HK-2 (cell line): Measurements from ENCODE around the gene ABCC3.

ENCODE experiments used
- DNase-seq: peaks from one replicate; pipeline ENCODE4 v3.0.0-alpha.2; 2018; ENCODE audit not compliant: unreplicated experiment

Gene ABCC3

GRCh38 chr17:50604513-50604912 lies 30.2 kb upstream of the ABCC3 start:
- no peak for DNase-seq

GRCh38 chr17:50605429-50605828 lies 29.3 kb upstream of the ABCC3 start:
- DNase-seq: no peak

- DNase-seq: no peak
Observed at GRCh38 chr17:50607522-50608175, 27.0 kb upstream of the ABCC3 start.

GRCh38 chr17:50608700-50609379 lies 25.8 kb upstream of the ABCC3 start:
- DNase-seq: no peak

GRCh38 chr17:50609380-50610074 lies 25.2 kb upstream of the ABCC3 start:
- DNase-seq: no peak

DNA sequence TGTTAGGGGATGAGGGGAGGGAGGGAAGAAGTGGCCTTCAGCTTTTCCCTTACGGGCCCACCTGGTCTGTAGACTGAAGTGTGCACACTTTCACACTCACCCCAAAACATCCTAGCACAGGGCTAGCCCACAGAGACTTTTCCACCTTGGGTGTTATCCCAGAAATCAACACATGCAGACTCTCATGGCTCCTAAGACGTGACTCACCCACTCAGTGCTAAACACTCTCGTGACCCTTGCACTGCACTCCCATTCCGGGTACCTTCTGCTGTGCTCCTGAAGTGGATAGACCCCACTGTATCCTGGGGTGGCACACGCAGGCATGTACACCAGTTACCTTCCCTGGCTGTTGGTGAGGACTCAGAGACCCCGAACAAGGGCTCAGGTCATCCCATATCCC lies 23.0 kb upstream of the ABCC3 start:
- DNase-seq: no peak

GRCh38 chr17:50612281-50612680 lies 22.4 kb upstream of the ABCC3 start:
- DNase-seq: no peak

GRCh38 chr17:50613007-50613992 lies 21.4 kb upstream of the ABCC3 start:
- no peak for DNase-seq

DNA sequence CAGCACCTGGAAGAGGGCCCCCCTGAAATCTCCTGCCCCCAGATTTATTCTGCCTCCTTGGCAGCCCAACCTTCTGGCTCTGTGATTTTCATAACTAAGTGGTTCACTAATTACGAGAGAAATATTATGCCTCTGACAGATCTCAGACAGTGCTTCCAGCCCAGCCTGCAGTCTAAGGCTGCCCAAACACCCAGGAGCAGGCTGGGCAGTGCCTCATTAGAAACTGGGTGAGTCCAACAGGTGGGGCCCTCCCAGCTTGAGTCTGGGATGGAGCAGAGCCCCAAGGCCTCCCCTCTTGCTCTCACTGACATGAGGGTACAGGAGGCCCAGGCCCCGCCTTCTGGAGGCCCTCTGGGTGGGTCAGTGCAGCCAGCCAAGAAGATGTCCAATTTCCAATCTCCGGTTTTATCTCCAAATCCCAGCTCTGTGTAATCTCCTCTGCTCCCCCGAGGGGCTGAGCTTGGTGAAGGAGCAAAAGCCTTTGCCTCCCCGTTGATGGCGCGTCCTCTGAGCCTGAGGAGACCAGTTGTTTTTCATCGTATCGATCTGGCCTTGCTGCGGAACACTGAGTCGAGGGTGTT lies 20.1 kb upstream of the ABCC3 start:
- DNase-seq: no peak

GRCh38 chr17:50615828-50616227 lies 18.9 kb upstream of the ABCC3 start:
- no peak for DNase-seq

GRCh38 chr17:50618300-50618699 lies 16.4 kb upstream of the ABCC3 start:
- no peak for DNase-seq

DNA sequence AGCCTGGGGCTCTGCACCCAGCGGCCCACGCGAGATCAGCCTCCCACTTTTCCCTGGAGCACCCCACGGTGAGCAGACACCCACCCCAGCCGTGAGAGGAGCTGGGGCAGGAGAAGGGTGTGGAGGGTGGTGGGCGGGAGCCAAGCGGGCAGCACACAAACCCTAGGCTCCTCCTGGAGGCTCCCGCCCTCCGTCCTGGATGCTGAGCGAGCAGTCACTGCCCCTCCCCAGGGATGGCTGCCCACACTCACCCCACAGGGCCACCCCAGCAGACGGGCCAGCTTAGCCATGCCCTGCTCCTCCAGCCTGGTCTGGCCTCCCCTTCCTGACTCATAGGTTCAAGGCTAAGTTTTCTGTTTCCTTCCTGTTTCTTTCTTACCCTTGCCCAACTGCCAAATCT lies 15.7 kb upstream of the ABCC3 start:
- DNase-seq: no peak

GRCh38 chr17:50619489-50619888 lies 15.2 kb upstream of the ABCC3 start:
- no peak for DNase-seq

GRCh38 chr17:50620237-50620636 lies 14.4 kb upstream of the ABCC3 start:
- no peak for DNase-seq

DNA sequence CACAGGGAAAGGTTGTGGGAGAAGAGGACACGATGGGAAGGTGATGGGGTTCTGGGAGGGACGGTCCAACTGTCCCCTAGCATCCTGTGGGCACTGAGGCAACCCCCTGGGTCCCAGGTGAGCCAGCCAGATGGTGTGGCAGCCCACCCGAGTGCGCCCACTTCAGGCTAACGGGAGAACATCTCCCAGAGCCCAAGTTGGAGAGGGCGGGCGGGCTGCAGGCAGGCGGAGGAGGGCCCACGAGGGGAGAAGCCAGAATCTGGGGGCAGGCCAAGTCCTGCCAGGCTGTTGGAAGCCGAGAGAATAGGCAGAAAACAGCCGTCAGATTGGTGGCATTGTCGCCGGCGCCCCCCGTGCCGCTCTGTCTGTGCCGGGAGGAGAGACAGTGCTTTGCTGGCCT lies 13.8 kb upstream of the ABCC3 start:
- DNase-seq: no peak

DNA sequence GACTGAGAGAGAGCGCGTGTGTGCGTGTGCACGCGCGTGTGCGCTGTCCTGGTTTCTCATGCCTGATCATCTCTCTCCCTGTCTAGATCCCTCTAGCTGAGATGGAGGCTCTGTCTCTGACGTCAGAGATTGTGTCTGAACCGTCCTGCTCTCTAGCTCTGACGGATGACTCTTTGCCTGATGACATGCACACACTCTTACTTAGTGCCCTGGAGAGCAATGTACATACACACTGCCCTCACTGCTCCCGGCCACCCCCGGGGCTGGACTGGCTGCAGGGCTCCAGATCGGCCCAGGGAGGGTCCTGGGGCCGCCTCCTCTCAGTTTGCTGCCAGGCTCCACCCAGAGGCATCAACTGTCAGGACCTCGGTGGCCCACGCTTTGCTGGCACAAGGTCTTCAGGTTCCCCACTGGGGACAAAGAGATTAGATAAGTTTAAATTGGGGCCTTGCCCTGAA lies 13.1 kb upstream of the ABCC3 start:
- no peak for DNase-seq

- no peak for DNase-seq
Observed at GRCh38 chr17:50624321-50624934, 10.3 kb upstream of the ABCC3 start.

- DNase-seq: no peak
Observed at GRCh38 chr17:50625032-50625871, 9.4 kb upstream of the ABCC3 start.

- peak; percentile 70 for DNase-seq
Observed at GRCh38 chr17:50626037-50626574, 8.6 kb upstream of the ABCC3 start.
